ENCODE results near the gene DROSHA. TPM values are rescaled to one million over a fixed set of nuclear protein-coding genes. Genes with fewer than 3 reads are reported as not detected.

Gene DROSHA
- total RNA-seq, 1 experiment from 2014 or later = 162 TPM

DNA sequence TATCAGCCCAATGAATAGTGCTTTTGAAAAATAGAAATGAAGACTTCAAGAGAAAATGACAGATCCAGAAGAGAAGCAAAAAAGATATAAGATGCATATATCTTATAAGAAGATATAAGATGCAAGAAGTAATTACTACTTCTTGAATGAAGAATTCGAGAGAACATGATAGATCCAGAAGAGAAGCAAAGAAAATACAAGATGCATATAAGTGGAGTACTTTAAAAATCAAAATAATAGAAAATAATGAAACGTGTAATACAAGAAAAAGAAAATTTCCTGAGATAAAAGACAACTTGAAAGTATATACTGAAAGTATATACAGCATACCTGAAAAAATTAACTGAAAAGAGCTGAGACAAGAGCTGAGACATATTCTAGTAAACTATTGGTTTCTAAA lies 76.7 kb downstream of the DROSHA start:
- Histone ChIP-seq H3K79me2 (ENCODE audit: low read depth) (no peaks in the 10 kb centered on the region), H3K27ac (no peak overlapping the region), H3K4me3 (no peak overlapping the region), H4K20me1 (ENCODE audit: insufficient read depth) (no peaks in the 10 kb centered on the region), H3K9me2 (ENCODE audit: insufficient read depth) (no peaks in the 10 kb centered on the region), H3K9me3 (ENCODE audit: insufficient read depth, low read depth) (no peaks in the 10 kb centered on the region), H3K4me2 (no peak overlapping the region), H3K4me1 (replicated peaks; ENCODE audit: insufficient read depth) (no peaks in the 10 kb centered on the region), H3F3A (ENCODE audit: insufficient read depth, low read depth) (peaks cover 7% of the 10 kb centered on the region; the same call in 1 of the 2 replicates), H3K27me3 (ENCODE audit: insufficient read depth, low read depth) (no peaks in the 10 kb centered on the region), H3K36me3 (ENCODE audit: low read depth) (peaks cover 48% of the 10 kb centered on the region), H2AFZ (no peak overlapping the region)
- CTCF ChIA-PET = no interaction called here
- BruUV-seq (replicated peaks) = no TSS peak
- POLR2A ChIA-PET (ENCODE audit: unreplicated experiment) = no interaction called here
- intact Hi-C loops (cut with micrococcal nuclease; ENCODE audit: unreplicated experiment) = no loop called here
- no peak for TF ChIP-seq EZH2 (IDR thresholded peaks at IDR 0.05; ENCODE audit: low read depth)
- TF ChIP-seq, protein P1, sequence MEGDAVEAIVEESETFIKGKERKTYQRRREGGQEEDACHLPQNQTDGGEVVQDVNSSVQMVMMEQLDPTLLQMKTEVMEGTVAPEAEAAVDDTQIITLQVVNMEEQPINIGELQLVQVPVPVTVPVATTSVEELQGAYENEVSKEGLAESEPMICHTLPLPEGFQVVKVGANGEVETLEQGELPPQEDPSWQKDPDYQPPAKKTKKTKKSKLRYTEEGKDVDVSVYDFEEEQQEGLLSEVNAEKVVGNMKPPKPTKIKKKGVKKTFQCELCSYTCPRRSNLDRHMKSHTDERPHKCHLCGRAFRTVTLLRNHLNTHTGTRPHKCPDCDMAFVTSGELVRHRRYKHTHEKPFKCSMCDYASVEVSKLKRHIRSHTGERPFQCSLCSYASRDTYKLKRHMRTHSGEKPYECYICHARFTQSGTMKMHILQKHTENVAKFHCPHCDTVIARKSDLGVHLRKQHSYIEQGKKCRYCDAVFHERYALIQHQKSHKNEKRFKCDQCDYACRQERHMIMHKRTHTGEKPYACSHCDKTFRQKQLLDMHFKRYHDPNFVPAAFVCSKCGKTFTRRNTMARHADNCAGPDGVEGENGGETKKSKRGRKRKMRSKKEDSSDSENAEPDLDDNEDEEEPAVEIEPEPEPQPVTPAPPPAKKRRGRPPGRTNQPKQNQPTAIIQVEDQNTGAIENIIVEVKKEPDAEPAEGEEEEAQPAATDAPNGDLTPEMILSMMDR (conservative IDR thresholded peaks at IDR 0.05) = no peak
- DNase-seq = no peak

DNA sequence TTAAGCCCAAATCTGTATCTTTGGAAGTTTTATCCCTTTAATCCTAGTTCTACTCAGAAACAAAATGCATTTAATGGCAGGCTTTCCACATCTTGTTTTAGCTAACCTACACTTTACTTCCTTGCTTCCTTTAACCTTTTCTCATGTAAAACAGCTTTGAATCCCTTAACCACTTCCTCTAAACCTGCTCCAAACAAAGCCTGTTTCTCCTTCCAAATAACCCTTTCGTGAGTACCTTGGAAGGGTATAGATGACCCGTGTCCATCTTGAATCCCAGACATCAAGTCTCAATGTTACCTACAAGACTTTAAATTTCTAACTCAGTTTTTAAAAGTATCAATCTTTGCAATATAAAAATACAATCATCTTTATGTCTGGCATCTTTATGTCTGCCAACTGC lies 78.4 kb downstream of the DROSHA start:
- H3K27ac ChIP-seq = no peak overlapping the region

DNA sequence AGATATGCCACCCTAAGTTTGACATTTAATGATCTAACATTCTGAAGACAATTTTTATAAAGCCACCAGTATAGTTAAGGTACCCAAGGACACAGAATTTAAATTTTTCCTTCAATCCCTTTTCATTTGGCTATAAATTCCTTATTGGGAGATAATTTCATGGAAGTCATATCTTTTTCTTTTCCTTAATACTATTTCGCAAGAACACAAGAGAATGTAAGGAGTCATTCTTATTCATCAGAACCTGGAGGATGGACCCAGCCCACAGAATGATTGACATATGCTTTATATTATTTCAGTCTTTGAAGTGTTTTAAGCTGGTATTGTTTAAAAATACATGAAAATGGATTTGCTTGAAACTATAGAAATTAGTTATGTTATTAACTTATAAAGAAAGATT lies 79.6 kb downstream of the DROSHA start:
- no peak overlapping the region for H2AFZ ChIP-seq
- no TSS peak for BruUV-seq (replicated peaks)
- POLR2A ChIA-PET (ENCODE audit: unreplicated experiment) = no interaction called here
- H3K9me2 ChIP-seq (ENCODE audit: insufficient read depth) = no peaks in the 10 kb centered on the region
- peaks cover 4% of the 10 kb centered on the region; the same call in 1 of the 2 replicates for H3K9me3 ChIP-seq (ENCODE audit: insufficient read depth, low read depth)
- H3K4me3 ChIP-seq = no peak overlapping the region
- H3F3A ChIP-seq (ENCODE audit: insufficient read depth, low read depth) = peaks cover 7% of the 10 kb centered on the region; the same call in 1 of the 2 replicates
- no peaks in the 10 kb centered on the region for H3K4me1 ChIP-seq (replicated peaks; ENCODE audit: insufficient read depth)
- TF ChIP-seq, protein P1 (conservative IDR thresholded peaks at IDR 0.05) = no peak
- TF ChIP-seq EZH2 (IDR thresholded peaks at IDR 0.05; ENCODE audit: low read depth) = no peak
- CTCF ChIA-PET = interaction anchor here (0.6 kb wide), 1 partner anchor 90 kb away, joined by 3 read pairs; no protein-coding TSS in a partner anchor
- intact Hi-C loops (cut with micrococcal nuclease; ENCODE audit: unreplicated experiment) = no loop called here
- H3K36me3 ChIP-seq (ENCODE audit: low read depth) = peaks cover 59% of the 10 kb centered on the region
- DNase-seq = no peak
- H3K27me3 ChIP-seq (ENCODE audit: insufficient read depth, low read depth) = no peaks in the 10 kb centered on the region
- no peaks in the 10 kb centered on the region for H4K20me1 ChIP-seq (ENCODE audit: insufficient read depth)
- H3K4me2 ChIP-seq = no peak overlapping the region
- no peak overlapping the region for H3K27ac ChIP-seq
- H3K79me2 ChIP-seq (ENCODE audit: low read depth) = no peaks in the 10 kb centered on the region

More for the DNA sequence above, 78.4 kb downstream of the DROSHA start:
- no peak for TF ChIP-seq EZH2 (IDR thresholded peaks at IDR 0.05; ENCODE audit: low read depth)
- TF ChIP-seq, protein P1 (conservative IDR thresholded peaks at IDR 0.05) = no peak
- intact Hi-C loops (cut with micrococcal nuclease; ENCODE audit: unreplicated experiment) = no loop called here
- no peaks in the 10 kb centered on the region for H3K79me2 ChIP-seq (ENCODE audit: low read depth)
- BruUV-seq (replicated peaks) = no TSS peak
- H3F3A ChIP-seq (ENCODE audit: insufficient read depth, low read depth) = peaks cover 7% of the 10 kb centered on the region; the same call in 1 of the 2 replicates
- DNase-seq = no peak
- no peak overlapping the region for H2AFZ ChIP-seq
- H3K4me2 ChIP-seq = no peak overlapping the region
- H3K36me3 ChIP-seq (ENCODE audit: low read depth) = peaks cover 54% of the 10 kb centered on the region
- no peak overlapping the region for H3K4me3 ChIP-seq
- CTCF ChIA-PET = no interaction called here
- no peaks in the 10 kb centered on the region for H3K4me1 ChIP-seq (replicated peaks; ENCODE audit: insufficient read depth)
- no peaks in the 10 kb centered on the region for H3K9me2 ChIP-seq (ENCODE audit: insufficient read depth)
- no peaks in the 10 kb centered on the region for H3K27me3 ChIP-seq (ENCODE audit: insufficient read depth, low read depth)
- no peaks in the 10 kb centered on the region for H4K20me1 ChIP-seq (ENCODE audit: insufficient read depth)
- no peaks in the 10 kb centered on the region for H3K9me3 ChIP-seq (ENCODE audit: insufficient read depth, low read depth)
- POLR2A ChIA-PET (ENCODE audit: unreplicated experiment) = interaction anchor here (0.7 kb wide), 1 partner anchor 114 kb away, joined by 4 read pairs; no protein-coding TSS in a partner anchor
